GM13976 (cell line): ENCODE results near the gene ERVW-1.
"Not testable (repeated sequence)": the region's sequence is repeated elsewhere in the genome, so short reads cannot be mapped to it uniquely, and the experiment has no call there.

Experiments
- DNase-seq: peaks from one replicate; pipeline ENCODE4 v3.0.0; 2012; ENCODE audit warnings: low spot score
- CTCF ChIP-seq: IDR thresholded peaks from 2 replicates; pipeline ENCODE4 v1.5.1; 2012; ENCODE audit warnings: borderline replicate concordance, mild to moderate bottlenecking; ENCODE audit not compliant: insufficient read depth; ENCODE audit errors: extremely low read depth, missing control alignments, control extremely low read depth
- in situ Hi-C: fragments of 300-500 bp; cut with MboI; formaldehyde crosslinking; loops from one replicate; pipeline ENCODE4 v1.12.0; 2022; ENCODE audit warnings: low sequenced_read_pairs, mixed read lengths, inconsistent platforms; ENCODE audit not compliant: unreplicated experiment

ERVW-1 gene

GRCh38 chr7:92451645-92452044 is 26.1 kb downstream of the ERVW-1 start:
- TF ChIP-seq CTCF: no peak
- DNase-seq: no peak
- in situ Hi-C loops: no loop called here

GRCh38 chr7:92448205-92448747 is 29.5 kb downstream of the ERVW-1 start:
- DNase-seq: peak; percentile 45
- in situ Hi-C loops: loop anchor here (10.0 kb wide), 1 partner anchor 623 kb away; no protein-coding TSS in a partner anchor
- peak; percentile 29 for TF ChIP-seq CTCF

GRCh38 chr7:92447345-92448204 is 30.2 kb downstream of the ERVW-1 start, which contains the start of gene GATAD1:
TSS of gene GATAD1 (plus strand) at chr7:92447482. CDS start at chr7:92447730, 248 bp downstream.
- in situ Hi-C loops: loop anchor here (10.0 kb wide), 1 partner anchor 623 kb away; no protein-coding TSS in a partner anchor
- peak; percentile 91 for DNase-seq
- peak; percentile 83 for TF ChIP-seq CTCF

- DNase-seq: no peak
- in situ Hi-C loops: loop anchor here (10.0 kb wide), 1 partner anchor 622 kb away; no protein-coding TSS in a partner anchor
Measured at GRCh38 chr7:92446869-92447344, 30.8 kb downstream of the ERVW-1 start.

GRCh38 chr7:92442720-92443119 is 35.0 kb downstream of the ERVW-1 start:
- not testable (repeated sequence) for DNase-seq
- in situ Hi-C loops: loop anchor here (10.0 kb wide), 1 partner anchor 618 kb away; no protein-coding TSS in a partner anchor

More at GRCh38 chr7:92446869-92447344, 30.8 kb downstream of the ERVW-1 start:
- TF ChIP-seq CTCF: no peak

- no peak for TF ChIP-seq CTCF
- no peak for DNase-seq
- in situ Hi-C loops: no loop called here
Measured at GRCh38 chr7:92437956-92438491, 39.7 kb downstream of the ERVW-1 start.
